ENCODE measurements around the gene ADAMTS2. TPM values are rescaled to one million over a fixed set of nuclear protein-coding genes. Genes with fewer than 3 reads are reported as not detected.
A peak's percentile ranks its signal among the peaks of the same experiment; 100 is the strongest.

ADAMTS2 gene
- total and polyA plus RNA-seq, 2 of the 8 experiments (the other 6 are each of a cell fraction or from before 2014, with no cell fraction given), result 6.6 to 7.3 TPM

DNA sequence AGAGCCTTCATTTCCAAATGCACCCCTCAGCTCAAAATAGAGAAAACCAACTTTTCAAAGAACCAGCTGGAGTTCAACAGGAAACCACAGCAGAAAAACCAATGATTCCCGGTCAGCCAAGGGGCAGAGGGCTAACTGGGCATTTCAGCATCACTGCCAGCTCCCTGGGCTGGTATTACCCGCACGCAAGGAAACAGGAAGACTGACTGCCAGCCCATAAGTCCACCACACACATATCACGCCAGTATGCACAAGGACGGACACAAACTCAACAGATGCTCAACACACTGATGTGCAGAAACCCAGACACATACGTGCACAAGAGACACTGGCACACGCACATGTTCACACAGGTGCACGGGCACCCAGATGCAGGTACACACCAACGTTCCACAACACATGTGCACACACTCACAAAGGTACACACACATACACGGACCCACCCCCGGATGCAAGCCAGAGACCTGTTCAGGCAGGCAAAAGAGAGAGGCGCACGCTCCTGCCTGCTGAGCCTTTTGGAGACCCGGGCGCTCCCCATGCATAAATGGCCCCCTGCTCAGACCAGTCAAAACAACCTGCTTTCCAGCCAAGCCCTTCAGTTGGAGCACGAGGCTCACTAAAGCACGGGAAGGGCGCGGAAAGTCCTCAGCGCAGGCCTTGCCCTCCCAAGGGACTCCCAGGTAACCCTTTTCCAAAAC is 2.1 kb downstream of the ADAMTS2 start:
- no peak for DNase-seq (ENCODE audit: low read depth in 1 of 2, low spot score in 2 of 2)
- peak overlapping the region; percentile 89 to 99 for H3K4me2 ChIP-seq (ENCODE audit: insufficient read depth in 1 of 2, low read depth in 2 of 2, low read length in 2 of 2)

More for the DNA sequence above, 2.1 kb downstream of the ADAMTS2 start:
- ChIA-PET CTCF (ENCODE audit: partially characterized antibody) (interaction anchor here (0.8 to 3.6 kb wide), 20 partner anchors 11 to 1083 kb away, joined by 3 to 16 read pairs (median 4); no protein-coding TSS in a partner anchor), POLR2A (ENCODE audit: partially characterized antibody) (interaction anchor here (0.9 to 1.6 kb wide), 3 partner anchors 9 to 208 kb away, joined by 3 to 4 read pairs (median 3); no protein-coding TSS in a partner anchor)
- H2BK12ac ChIP-seq (ENCODE audit: low read depth, low read length), result peak overlapping the region; percentile 96
- H2AFZ ChIP-seq (ENCODE audit: low read length), result 0 out of 2 replicates have a peak overlapping the region, but pooled peaks have one; percentile 14
- 34% methylated on average over 20 of the region's 20 CpGs; no CpG with 5 or more reads in 1 of the 2 experiments for WGBS, 2 experiments (ENCODE audit: extremely low coverage in 1 of 2, insufficient coverage in 1 of 2, insufficient read length in 1 of 2, insufficient replicate concordance in 2 of 2, low coverage in 1 of 2, low lambda C conversion rate in 2 of 2, missing lambda C conversion rate in 1 of 2)
- H3K23me2 ChIP-seq (ENCODE audit: low read depth, low read length), result peaks cover 23% of the 10 kb centered on the region
- no peak overlapping the region for H3K27ac ChIP-seq (ENCODE audit: low read depth, low read length)
- peak overlapping the region; percentile 56 for H4K91ac ChIP-seq (replicated peaks; ENCODE audit: insufficient read length, low read length)
- H4K8ac ChIP-seq (ENCODE audit: extremely low read depth, insufficient read depth, low read length), result peak overlapping the region; percentile 76
- H3K79me1 ChIP-seq (ENCODE audit: low read depth, low read length), result no peaks in the 10 kb centered on the region; the same call in 1 of the 2 replicates
- H3K56ac ChIP-seq (replicated peaks; ENCODE audit: insufficient read length, low read depth, low read length), result no peak overlapping the region
- H3K18ac ChIP-seq (ENCODE audit: extremely low read depth, low read length), result peak overlapping the region; percentile 80
- peak overlapping the region; percentile 90; the same call in 1 of the 2 replicates for H2AK5ac ChIP-seq (ENCODE audit: low read depth, low read length)
- no peak for TF ChIP-seq SRF (IDR thresholded peaks at IDR 0.05; ENCODE audit: low read depth, low read length)
- TF ChIP-seq, protein P1, sequence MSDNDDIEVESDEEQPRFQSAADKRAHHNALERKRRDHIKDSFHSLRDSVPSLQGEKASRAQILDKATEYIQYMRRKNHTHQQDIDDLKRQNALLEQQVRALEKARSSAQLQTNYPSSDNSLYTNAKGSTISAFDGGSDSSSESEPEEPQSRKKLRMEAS (IDR thresholded peaks at IDR 0.05), result peak; percentile 59; the same call in 1 of the 2 replicates
- TF ChIP-seq SIN3A (conservative IDR thresholded peaks at IDR 0.05 in 1 of 2, IDR thresholded peaks at IDR 0.05 in 1 of 2; ENCODE audit: low read depth in 1 of 2, low read length in 2 of 2), result no peak
- TF ChIP-seq CHD2 (IDR thresholded peaks at IDR 0.05; ENCODE audit: low read length), result no peak
- no peak for TF ChIP-seq JUND (IDR thresholded peaks at IDR 0.05; ENCODE audit: low read length)
- no peaks in the 10 kb centered on the region for H3K36me3 ChIP-seq (ENCODE audit: control insufficient read depth in 2 of 4, insufficient read depth in 4 of 4, low read length in 3 of 4)
- H3K4ac ChIP-seq (replicated peaks; ENCODE audit: insufficient read length, low read depth, low read length), result peak overlapping the region; percentile 97
- FAIRE-seq, result no peak
- no peaks in the 10 kb centered on the region for H3K9me3 ChIP-seq (ENCODE audit: insufficient read depth in 2 of 2, low read depth in 1 of 2, low read length in 1 of 2)
- peak overlapping the region; percentile 66 to 79 (median 70) for H3K4me3 ChIP-seq (ENCODE audit: extremely low read depth in 1 of 4, insufficient read depth in 2 of 4, low read depth in 3 of 4, low read length in 4 of 4)
- no peak overlapping the region for H3K23ac ChIP-seq (ENCODE audit: insufficient read length)
- H3K4me1 ChIP-seq (replicated peaks in 1 of 4; ENCODE audit: control insufficient read depth in 3 of 4, insufficient read depth in 4 of 4, low read length in 3 of 4), result peaks cover 3 to 15% (median 9%) of the 10 kb centered on the region in 4 experiments
- no peaks in the 10 kb centered on the region for H3K79me2 ChIP-seq (ENCODE audit: control insufficient read depth in 1 of 2, insufficient read depth in 2 of 2, low read length in 2 of 2)
- peak overlapping the region; percentile 71; the same call in 1 of the 2 replicates for H2BK5ac ChIP-seq (ENCODE audit: low read depth, low read length)
- H3K27me3 ChIP-seq (replicated peaks in 1 of 4; ENCODE audit: control insufficient read depth in 3 of 4, extremely low read depth in 1 of 4, insufficient read depth in 3 of 4, low read length in 3 of 4), result peaks cover 11 to 55% (median 44%) of the 10 kb centered on the region in 4 experiments
- peaks cover 0 to 6% of the 10 kb centered on the region in 2 experiments for H4K20me1 ChIP-seq (replicated peaks in 1 of 2; ENCODE audit: control insufficient read depth in 1 of 2, insufficient read depth in 2 of 2, low read length in 2 of 2)
- no peak overlapping the region for H3K14ac ChIP-seq (ENCODE audit: insufficient read length)
- H2BK15ac ChIP-seq (ENCODE audit: low read length), result peak overlapping the region; percentile 99
- peak overlapping the region in 2 of 4 experiments; percentile 8 to 63; a peak in 2 of 7 replicates for H3K9ac ChIP-seq (replicated peaks in 1 of 4; ENCODE audit: extremely low read depth in 1 of 4, low read depth in 3 of 4, low read length in 3 of 4)
- H2BK120ac ChIP-seq (replicated peaks; ENCODE audit: low read depth, low read length), result peak overlapping the region; percentile 61
- no peak overlapping the region for H2BK20ac ChIP-seq (ENCODE audit: low read length)
- H4K5ac ChIP-seq (ENCODE audit: insufficient read length, low read depth, low read length), result peak overlapping the region; percentile 25
